ENCODE measurements around the gene TMCC1.

The TMCC1 gene

DNA sequence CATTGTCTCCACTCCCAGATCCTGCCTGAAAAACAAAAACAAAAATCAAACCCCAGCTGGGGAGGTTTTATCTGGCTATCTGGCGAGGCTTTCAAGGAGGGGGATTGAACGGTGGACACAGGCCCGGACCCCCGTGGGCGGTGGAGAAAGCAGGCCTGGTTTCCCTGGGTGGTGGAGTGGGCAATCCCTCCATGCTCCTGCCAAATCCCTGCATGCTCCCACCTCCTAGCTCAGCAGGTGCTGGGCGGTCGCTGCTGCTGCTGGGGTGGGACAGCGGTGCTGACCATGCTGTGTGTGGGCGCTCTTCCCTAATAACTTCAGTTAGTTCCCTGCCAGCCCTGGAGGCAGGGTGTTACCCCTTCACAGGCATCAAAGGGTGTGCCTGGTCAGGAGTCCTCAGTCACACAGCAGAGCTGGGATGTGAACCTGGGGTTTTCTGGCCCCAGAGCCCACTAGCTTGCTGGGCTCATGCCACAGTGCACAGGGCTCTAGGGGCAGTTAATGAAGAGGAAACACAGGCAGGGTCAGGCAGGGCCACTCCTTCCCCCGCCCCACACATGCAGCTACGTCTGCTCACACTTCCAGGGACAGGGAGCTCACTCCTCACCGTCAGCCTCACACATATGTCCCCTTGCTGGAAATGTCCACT is 271.2 kb downstream of the TMCC1 start:
- TF ChIP-seq CTBP1 (IDR thresholded peaks at IDR 0.05; ENCODE audit: borderline replicate concordance) (no peak), SUZ12 (IDR thresholded peaks at IDR 0.05) (no peak), TARDBP (IDR thresholded peaks at IDR 0.05) (no peak)
- no peak for DNase-seq (ENCODE audit: extremely low spot score)
- ChIA-PET CTCF (interaction anchor here (1.6 kb wide), 1 partner anchor 320 kb away, joined by 3 read pairs; no protein-coding TSS in a partner anchor), POLR2A (no interaction called here)

DNA sequence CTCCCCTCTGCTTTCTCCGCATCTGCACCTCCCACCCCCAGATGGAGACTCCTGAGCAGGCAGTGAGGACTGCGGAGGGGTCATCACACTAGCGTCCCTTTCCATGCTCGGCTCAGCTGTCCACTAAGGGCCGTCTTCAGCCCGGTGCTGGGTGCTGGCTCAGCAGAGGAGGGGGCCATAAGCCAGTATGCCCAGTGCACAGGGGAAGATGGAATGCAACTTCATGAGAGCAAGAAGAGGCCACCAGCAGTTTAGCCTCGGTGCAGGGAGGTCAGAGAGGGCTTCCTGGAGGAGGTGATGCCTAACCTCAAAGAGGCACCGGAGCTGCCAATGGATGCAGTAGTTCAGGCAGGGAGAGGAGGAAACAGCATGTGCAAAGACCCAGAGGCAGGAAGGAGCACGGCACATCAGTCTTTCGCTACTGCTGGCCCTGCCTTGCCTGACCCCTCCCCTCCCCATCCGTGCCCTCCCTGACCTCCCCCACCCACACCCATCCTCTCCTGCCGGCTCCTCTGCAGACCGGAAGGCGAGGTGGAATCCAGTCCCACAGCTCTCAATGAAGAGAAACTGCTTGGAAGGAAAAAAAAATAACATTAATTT is 271.8 kb downstream of the TMCC1 start:
- POLR2A ChIA-PET: no interaction called here
- DNase-seq (ENCODE audit: extremely low spot score): no peak
- TF ChIP-seq FOXA1 (IDR thresholded peaks at IDR 0.05) (no peak), ARNT (IDR thresholded peaks at IDR 0.05) (no peak), NFRKB (IDR thresholded peaks at IDR 0.05) (no peak), LEF1 (IDR thresholded peaks at IDR 0.05; ENCODE audit: borderline replicate concordance) (no peak), BHLHE40 (IDR thresholded peaks at IDR 0.05; ENCODE audit: borderline replicate concordance) (no peak), TARDBP (IDR thresholded peaks at IDR 0.05) (no peak), SUZ12 (IDR thresholded peaks at IDR 0.05) (no peak), PKNOX1 (IDR thresholded peaks at IDR 0.05) (no peak), FOXM1 (IDR thresholded peaks at IDR 0.05; ENCODE audit: borderline replicate concordance) (no peak), ELF4 (IDR thresholded peaks at IDR 0.05) (no peak), FOXK2 (IDR thresholded peaks at IDR 0.05) (no peak), L3MBTL2 (conservative IDR thresholded peaks at IDR 0.05) (no peak)
- CTCF ChIA-PET: interaction anchor here (1.6 kb wide), 1 partner anchor 320 kb away, joined by 3 read pairs; no protein-coding TSS in a partner anchor

DNA sequence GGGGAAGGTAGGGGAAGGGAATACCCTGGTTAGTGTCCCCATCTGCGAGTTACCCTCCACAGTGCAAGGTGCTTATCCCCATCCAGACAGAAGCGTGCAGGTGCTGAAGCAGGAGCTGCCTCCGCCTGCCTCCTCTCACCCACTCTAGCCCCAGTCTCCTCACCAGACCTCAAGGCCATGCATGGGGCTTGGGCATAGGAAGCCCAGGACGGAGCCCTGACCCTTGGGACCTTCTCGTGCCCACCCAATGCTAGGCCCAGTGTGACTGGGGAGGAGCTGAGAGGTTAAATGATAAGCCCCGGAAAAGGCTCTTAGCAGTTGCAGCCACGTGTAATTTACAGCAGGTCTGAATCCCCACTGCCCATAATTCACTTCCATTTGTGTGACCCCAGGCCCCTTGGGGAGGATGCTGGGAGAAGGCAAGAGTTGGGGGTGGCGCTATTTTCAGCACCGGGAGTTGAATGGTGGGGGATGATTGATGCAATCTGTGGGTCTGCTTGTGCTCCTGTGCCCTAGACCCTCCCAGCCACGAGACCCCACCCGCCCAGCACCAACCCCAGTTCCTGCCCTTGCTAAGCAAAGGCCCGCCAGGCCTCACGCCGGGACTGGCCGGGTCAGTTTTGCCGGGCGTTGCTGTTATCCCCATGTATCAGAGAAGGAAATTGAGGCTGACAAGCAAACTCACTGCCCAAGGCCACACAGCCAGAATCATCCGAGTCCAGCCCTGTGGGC is 272.5 kb downstream of the TMCC1 start:
- ChIA-PET POLR2A (no interaction called here), CTCF (interaction anchor here (0.6 kb wide), 1 partner anchor 322 kb away, joined by 3 read pairs; no protein-coding TSS in a partner anchor)
- DNase-seq (ENCODE audit: extremely low spot score): no peak
- no peak for TF ChIP-seq FOXM1 (IDR thresholded peaks at IDR 0.05; ENCODE audit: borderline replicate concordance)
- TF ChIP-seq BHLHE40 (IDR thresholded peaks at IDR 0.05; ENCODE audit: borderline replicate concordance): no peak
- TF ChIP-seq ELF4 (IDR thresholded peaks at IDR 0.05): no peak
- TF ChIP-seq CTBP1 (IDR thresholded peaks at IDR 0.05; ENCODE audit: borderline replicate concordance): no peak

DNA sequence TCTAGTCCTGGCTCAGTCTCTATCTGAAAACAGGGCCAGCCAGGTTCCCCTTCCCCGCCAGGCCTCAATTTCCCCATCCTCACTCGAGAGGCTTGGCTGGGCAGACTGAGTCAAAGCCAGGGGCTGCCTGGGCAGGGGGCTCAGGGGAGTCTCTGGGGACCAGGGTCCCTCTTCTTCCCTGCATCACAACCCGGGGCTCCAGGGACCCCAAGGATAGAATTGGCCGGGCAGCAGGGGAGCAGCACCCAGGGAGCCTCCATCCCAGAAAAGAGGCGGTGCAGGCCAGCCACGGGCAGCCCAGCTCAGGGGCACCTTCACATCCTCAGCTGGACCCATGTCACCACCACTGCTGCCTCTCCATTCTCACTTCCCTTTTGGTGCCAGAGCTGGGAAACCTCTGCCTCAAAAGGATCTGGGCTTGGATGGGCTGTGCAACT is 273.8 kb downstream of the TMCC1 start:
- DNase-seq (ENCODE audit: extremely low spot score): no peak
- CTCF ChIA-PET: no interaction called here
- POLR2A ChIA-PET: no interaction called here
- TF ChIP-seq L3MBTL2 (conservative IDR thresholded peaks at IDR 0.05): no peak
- TF ChIP-seq HDGF (IDR thresholded peaks at IDR 0.05; ENCODE audit: borderline replicate concordance): no peak
- no peak for TF ChIP-seq LEF1 (IDR thresholded peaks at IDR 0.05; ENCODE audit: borderline replicate concordance)
- TF ChIP-seq ARNT (IDR thresholded peaks at IDR 0.05): no peak
- no peak for TF ChIP-seq SP1 (IDR thresholded peaks at IDR 0.05)

DNA sequence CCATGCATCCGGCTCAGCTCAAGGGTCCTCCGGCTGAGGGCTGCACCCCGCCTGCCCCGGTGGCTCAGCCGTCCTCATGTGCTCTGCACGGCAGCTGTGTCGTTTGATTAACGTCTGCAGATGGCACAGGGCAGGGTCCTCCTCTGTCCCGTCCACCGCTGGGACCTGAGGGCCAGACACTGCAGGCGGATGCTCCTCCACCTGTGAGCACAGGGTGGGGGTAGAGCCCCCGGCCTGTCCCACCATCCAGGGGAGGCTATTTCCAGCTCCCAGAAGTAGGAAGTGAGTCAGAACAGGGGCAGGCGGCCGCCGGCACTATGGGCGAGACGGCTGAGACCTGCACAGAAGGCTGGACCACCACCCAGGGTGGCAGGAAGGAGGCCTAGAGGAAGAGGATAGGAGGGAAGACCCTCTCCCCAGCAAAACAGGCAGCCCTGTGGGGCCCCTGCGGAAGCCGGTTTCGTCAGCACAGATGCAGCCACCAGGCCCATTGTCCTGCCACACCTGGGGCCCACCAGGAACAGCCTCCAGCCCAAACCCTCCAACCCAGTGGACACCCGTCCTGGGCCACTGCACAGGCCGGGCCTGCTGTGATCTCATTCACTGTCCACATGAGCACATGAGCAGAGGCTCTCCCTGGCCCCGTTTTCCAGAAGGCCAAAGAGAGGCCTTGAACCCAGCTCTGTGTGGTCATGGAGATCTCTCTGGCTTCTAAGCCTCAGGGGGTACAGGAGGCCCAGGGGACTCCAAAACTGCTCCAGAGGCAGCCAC is 274.4 kb downstream of the TMCC1 start:
- ChIA-PET POLR2A (no interaction called here), CTCF (no interaction called here)
- TF ChIP-seq ELF4 (IDR thresholded peaks at IDR 0.05): no peak
- no peak for TF ChIP-seq NFRKB (IDR thresholded peaks at IDR 0.05)
- TF ChIP-seq HDGF (IDR thresholded peaks at IDR 0.05; ENCODE audit: borderline replicate concordance): no peak
- TF ChIP-seq TARDBP (IDR thresholded peaks at IDR 0.05): no peak
- no peak for DNase-seq (ENCODE audit: extremely low spot score)

DNA sequence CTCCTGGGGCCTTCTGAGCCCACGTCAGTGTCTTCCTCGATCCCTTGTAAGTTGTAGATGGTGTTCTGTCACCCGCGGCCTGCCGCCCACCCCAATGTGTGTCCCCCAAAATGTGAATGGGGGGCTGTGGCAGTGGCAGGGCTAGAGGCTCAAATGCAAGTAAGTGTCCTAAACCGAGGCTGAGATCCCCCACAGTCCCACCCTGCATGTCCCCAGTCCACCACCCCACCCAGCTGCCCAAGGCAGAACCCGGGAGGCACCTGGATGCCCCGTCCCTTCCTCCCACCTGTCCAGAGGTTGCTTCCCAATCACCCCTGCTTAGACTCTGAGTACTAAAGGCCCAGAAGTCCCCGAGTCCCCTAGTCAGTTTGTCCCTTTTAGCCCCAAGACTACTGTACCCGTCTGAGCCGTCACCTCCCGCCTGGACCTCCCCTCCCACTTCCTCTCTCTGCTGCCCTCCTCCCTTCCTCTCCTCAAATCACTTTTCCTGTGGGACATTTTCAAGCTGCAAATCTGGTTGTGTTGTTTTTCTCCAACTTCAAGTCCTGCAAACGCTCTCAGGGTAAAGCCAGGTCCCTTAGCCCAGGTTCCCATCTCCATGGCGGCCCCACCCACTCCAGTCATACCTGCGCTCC is 275.2 kb downstream of the TMCC1 start:
- ChIA-PET POLR2A (no interaction called here), CTCF (no interaction called here)
- no peak for DNase-seq (ENCODE audit: extremely low spot score)
- no peak for TF ChIP-seq BHLHE40 (IDR thresholded peaks at IDR 0.05; ENCODE audit: borderline replicate concordance)
- no peak for TF ChIP-seq LEF1 (IDR thresholded peaks at IDR 0.05; ENCODE audit: borderline replicate concordance)
- no peak for TF ChIP-seq L3MBTL2 (conservative IDR thresholded peaks at IDR 0.05)
- no peak for TF ChIP-seq TARDBP (IDR thresholded peaks at IDR 0.05)
- no peak for TF ChIP-seq ZNF384 (IDR thresholded peaks at IDR 0.05)
- no peak for TF ChIP-seq NFRKB (IDR thresholded peaks at IDR 0.05)
- no peak for TF ChIP-seq CTBP1 (IDR thresholded peaks at IDR 0.05; ENCODE audit: borderline replicate concordance)
- TF ChIP-seq SUZ12 (IDR thresholded peaks at IDR 0.05): no peak
- no peak for TF ChIP-seq ELF4 (IDR thresholded peaks at IDR 0.05)
- TF ChIP-seq ARNT (IDR thresholded peaks at IDR 0.05): no peak
- TF ChIP-seq PKNOX1 (IDR thresholded peaks at IDR 0.05): no peak
